A673 (cell line): ENCODE data around the gene EMILIN2. TPM values are rescaled to one million over a fixed set of nuclear protein-coding genes. Genes with fewer than 3 reads are reported as not detected.
"Not testable (repeated sequence)": the region's sequence is repeated elsewhere in the genome, so short reads cannot be mapped to it uniquely, and the experiment has no call there.

Source experiments
- BruUV-seq: library from RNA; stranded (reverse); fragments of 400-500 nt; replicated peaks from 2 replicates; lab custom pipeline; 2021; lab: Mats Ljungman, UMichigan
- CTCF ChIA-PET: fragments of 300-600 bp; sonication (Branson Sonifier 250); formaldehyde crosslinking; loops from one replicate; lab custom pipeline; 2022; ENCODE audit warnings: antibody characterized with exemption; lab: Charles Lee
- POLR2A ChIA-PET: fragments of 300-600 bp; sonication (Branson Sonifier 250); formaldehyde crosslinking; loops from one replicate; lab custom pipeline; 2022; ENCODE audit warnings: antibody characterized with exemption; ENCODE audit not compliant: low non-redundant PET; lab: Charles Lee
- DNase-seq: peaks from one replicate; pipeline ENCODE4 v3.0.0-alpha.2; 2015; ENCODE audit warnings: low spot score
- H3K27ac ChIP-seq: fragments of 200-600 bp; sonication (generic); 2 replicates; pipeline ENCODE4 v1.5.1; 2016; ENCODE audit warnings: mixed run types, low read depth, mild to moderate bottlenecking, mixed read lengths, antibody characterized with exemption, low read length; ENCODE audit not compliant: poor library complexity, severe bottlenecking
- H3K27me3 ChIP-seq: fragments of 200-600 bp; sonication (generic); replicated peaks from 2 replicates; pipeline ENCODE4 v1.6.1; 2017; ENCODE audit warnings: mixed run types, low read depth, mild to moderate bottlenecking, mixed read lengths, antibody characterized with exemption, low read length; ENCODE audit not compliant: insufficient read depth, poor library complexity
- H3K36me3 ChIP-seq: fragments of 200-600 bp; sonication (generic); 2 replicates; pipeline ENCODE4 v1.6.1; 2016; ENCODE audit warnings: mixed run types, mild to moderate bottlenecking, mixed read lengths, antibody characterized with exemption, low read length; ENCODE audit not compliant: insufficient read depth, poor library complexity, severe bottlenecking
- H3K4me1 ChIP-seq: fragments of 200-600 bp; sonication (generic); 2 replicates; pipeline ENCODE4 v1.6.1; 2017; ENCODE audit warnings: mixed run types, mild to moderate bottlenecking, mixed read lengths, antibody characterized with exemption, low read length; ENCODE audit not compliant: insufficient read depth, poor library complexity, severe bottlenecking
- H3K4me3 ChIP-seq: fragments of 200-600 bp; sonication (generic); 2 replicates; pipeline ENCODE4 v1.5.1; 2016; ENCODE audit warnings: low read depth, mixed run types, mild to moderate bottlenecking, mixed read lengths, low read length; ENCODE audit not compliant: poor library complexity, severe bottlenecking
- H3K9me3 ChIP-seq: fragments of 200-600 bp; sonication (generic); 2 replicates; pipeline ENCODE4 v1.6.1; 2016; ENCODE audit warnings: mixed run types, low read depth, mild to moderate bottlenecking, mixed read lengths, antibody characterized with exemption, low read length; ENCODE audit not compliant: poor library complexity, severe bottlenecking
- CTCF ChIP-seq: fragments of 300-800, 200-600 bp; sonication (generic); conservative IDR thresholded peaks from 2 replicates; pipeline ENCODE4 v1.5.1; 2017; ENCODE audit warnings: low read depth, mild to moderate bottlenecking, antibody characterized with exemption, low read length, moderate library complexity, mixed read lengths
- EZH2 ChIP-seq: fragments of 200-600 bp; sonication (generic); IDR thresholded peaks from 2 replicates; pipeline ENCODE4 v1.6.1; 2017; ENCODE audit warnings: borderline replicate concordance, low read depth, mild to moderate bottlenecking, mixed read lengths, antibody characterized with exemption, low read length; ENCODE audit not compliant: poor library complexity, severe bottlenecking
- intact Hi-C: fragments of 100-400 bp; cut with micrococcal nuclease; formaldehyde crosslinking; loops from one replicate; pipeline ENCODE4 v1.10.0; 2022; ENCODE audit not compliant: unreplicated experiment
- total RNA-seq: library from RNA; stranded (reverse); gene quantifications from 2 replicates; pipeline ENCODE4 v1.2.3, GENCODE V29; 2021

The EMILIN2 gene
- total RNA-seq, 1 experiment from 2014 or later = 23.4 TPM

DNA sequence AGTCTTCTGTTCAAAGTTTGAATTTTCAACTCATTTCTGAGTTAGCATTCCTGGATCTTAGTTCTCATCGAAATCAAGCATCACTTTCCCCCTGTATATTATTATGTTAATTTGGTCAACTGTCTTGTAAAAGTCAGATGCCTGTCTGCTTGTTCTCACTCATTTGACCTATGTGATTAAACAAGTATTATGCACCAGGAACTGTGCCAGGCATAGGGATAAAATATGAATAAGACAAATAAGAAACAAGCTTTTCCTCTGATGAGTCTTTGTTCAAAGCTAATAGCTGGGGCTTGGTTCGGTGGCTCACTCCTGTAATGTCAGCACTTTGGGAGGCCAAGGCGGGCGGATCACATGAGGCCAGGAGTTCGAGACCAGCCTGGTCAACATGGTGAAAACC lies 19.7 kb upstream of the EMILIN2 start:
- H3K27ac ChIP-seq = no peak overlapping the region
- intact Hi-C loops = no loop called here
- ChIA-PET CTCF (no interaction called here), POLR2A (no interaction called here)
- DNase-seq = no peak
- no TSS peak for BruUV-seq
- no peaks in the 10 kb centered on the region for H3K9me3 ChIP-seq
- no peaks in the 10 kb centered on the region for H3K36me3 ChIP-seq
- no peaks in the 10 kb centered on the region for H3K4me1 ChIP-seq
- H3K4me3 ChIP-seq = no peak overlapping the region
- no peaks in the 10 kb centered on the region for H3K27me3 ChIP-seq
- TF ChIP-seq CTCF (no peak), EZH2 (no peak)

DNA sequence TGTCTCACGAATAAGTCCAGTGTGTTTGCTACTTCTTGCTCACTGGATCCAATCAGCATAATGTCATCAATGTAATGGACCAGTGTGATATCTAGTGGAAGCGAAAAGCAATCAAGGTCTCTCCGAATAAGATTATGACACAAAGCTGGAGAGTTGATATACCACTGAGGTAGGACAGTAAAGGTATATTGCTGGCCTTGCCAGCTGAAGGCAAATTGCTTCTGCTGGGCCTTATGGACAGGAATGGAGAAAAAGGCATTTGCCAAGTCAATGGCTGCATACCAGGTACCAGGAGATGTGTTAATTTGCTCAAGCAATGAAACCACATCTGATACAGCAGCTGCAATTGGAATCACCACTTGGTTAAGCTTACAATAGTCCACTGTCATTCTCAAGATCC lies 10.7 kb upstream of the EMILIN2 start:
- BruUV-seq, DNase-seq, POLR2A ChIA-PET, H3K9me3 ChIP-seq, H3K27me3 ChIP-seq, H3K4me3 ChIP-seq, H3K27ac ChIP-seq, CTCF ChIA-PET, intact Hi-C loops, H3K36me3 ChIP-seq, H3K4me1 ChIP-seq: not testable (repeated sequence)

- BruUV-seq, CTCF ChIA-PET, H3K9me3 ChIP-seq, H3K27ac ChIP-seq, H3K4me1 ChIP-seq, H3K4me3 ChIP-seq, DNase-seq, H3K27me3 ChIP-seq, POLR2A ChIA-PET, intact Hi-C loops, H3K36me3 ChIP-seq: not testable (repeated sequence)
These were observed 9.5 kb upstream of the EMILIN2 start for GRCh38 chr18:2837290-2837689.

GRCh38 chr18:2839202-2839601 lies 7.6 kb upstream of the EMILIN2 start:
- ChIA-PET POLR2A (no interaction called here), CTCF (no interaction called here)
- no peaks in the 10 kb centered on the region for H3K9me3 ChIP-seq
- intact Hi-C loops = no loop called here
- no peaks in the 10 kb centered on the region for H3K4me1 ChIP-seq
- no peak for TF ChIP-seq CTCF
- TF ChIP-seq EZH2 = no peak
- DNase-seq = no peak
- no peak overlapping the region for H3K27ac ChIP-seq
- BruUV-seq = no TSS peak
- H3K4me3 ChIP-seq = no peak overlapping the region
- H3K27me3 ChIP-seq = no peaks in the 10 kb centered on the region
- no peaks in the 10 kb centered on the region for H3K36me3 ChIP-seq
